IMR-90 (cell line): ENCODE measurements around the gene SARDH. TPM values are rescaled to one million over a fixed set of nuclear protein-coding genes. Genes with fewer than 3 reads are reported as not detected.

ENCODE experiments used
- ATAC-seq: fragments of 200-7000 bp; cut with Tn5 transposase; 2 replicates; pipeline ENCODE4 v1.9.1; 2020; ENCODE audit warnings: low read depth, mild to moderate bottlenecking, moderate library complexity
- BruUV-seq: library from RNA; stranded (reverse); fragments of 400-500 nt; replicated peaks from 2 replicates; lab custom pipeline; 2021; lab: Mats Ljungman, UMichigan
- CTCF ChIA-PET: fragments of 300-600 bp; formaldehyde crosslinking; extraction: SDS; loops from one replicate; lab custom pipeline; 2021; ENCODE audit warnings: antibody characterized with exemption; lab: Yijun Ruan, JAX
- POLR2A ChIA-PET: fragments of 300-600 bp; sonication (Branson Sonifier 250); formaldehyde crosslinking; loops from one replicate; lab custom pipeline; 2022; ENCODE audit warnings: antibody characterized with exemption; ENCODE audit not compliant: unreplicated experiment; lab: Charles Lee
- DNase-seq: peaks from one replicate; pipeline ENCODE4 v3.0.0; 2013
- H2AFZ ChIP-seq: replicated peaks from 2 replicates; pipeline ENCODE3; 2013; ENCODE audit warnings: low read length, mild to moderate bottlenecking; ENCODE audit not compliant: poor library complexity
- H2AK5ac ChIP-seq: 2 replicates; pipeline ENCODE4 v1.6.1; 2013; ENCODE audit warnings: low read depth, low read length, inconsistent platforms
- H2AK9ac ChIP-seq: replicated peaks from 2 replicates; pipeline ENCODE3; 2013; ENCODE audit warnings: mild to moderate bottlenecking, low read depth, low read length, moderate library complexity; ENCODE audit not compliant: poor library complexity
- H2BK120ac ChIP-seq: 2 replicates; pipeline ENCODE4 v1.6.1; 2013; ENCODE audit warnings: low read depth, low read length, inconsistent platforms
- H2BK15ac ChIP-seq: 3 replicates; pipeline ENCODE4 v1.6.1; 2013; ENCODE audit warnings: low read depth, low read length, inconsistent platforms
- H2BK20ac ChIP-seq: 2 replicates; pipeline ENCODE4 v1.6.1; 2013; ENCODE audit warnings: low read depth, mild to moderate bottlenecking, inconsistent platforms, low read length, moderate library complexity
- H2BK5ac ChIP-seq: 2 replicates; pipeline ENCODE4 v1.6.1; 2013; ENCODE audit warnings: mild to moderate bottlenecking, low read depth, low read length, inconsistent platforms; ENCODE audit not compliant: poor library complexity, severe bottlenecking
- H3K14ac ChIP-seq: replicated peaks from 2 replicates; pipeline ENCODE4 v1.6.1; 2013; ENCODE audit warnings: low read depth, low read length, inconsistent platforms
- H3K18ac ChIP-seq: 2 replicates; pipeline ENCODE4 v1.6.1; 2013; ENCODE audit warnings: low read depth, low read length, control low read depth
- H3K23ac ChIP-seq: 2 replicates; pipeline ENCODE4 v1.6.1; 2013; ENCODE audit warnings: low read depth, low read length, inconsistent platforms
- H3K27ac ChIP-seq: 2 replicates; pipeline ENCODE4 v1.5.1; 2013; ENCODE audit warnings: mild to moderate bottlenecking, control low read depth, low read length; ENCODE audit not compliant: insufficient read depth
- H3K27me3 ChIP-seq: 2 replicates; pipeline ENCODE4 v1.6.1; 2013; ENCODE audit warnings: low read length; ENCODE audit not compliant: control insufficient read depth, insufficient read depth
- H3K36me3 ChIP-seq: 2 replicates; pipeline ENCODE4 v1.6.1; 2013; ENCODE audit warnings: low read length, mixed read lengths; ENCODE audit not compliant: control insufficient read depth, insufficient read depth
- H3K4ac ChIP-seq: 2 replicates; pipeline ENCODE4 v1.6.1; 2013; ENCODE audit warnings: low read depth, low read length, inconsistent platforms
- H3K4me1 ChIP-seq: 2 replicates; pipeline ENCODE4 v1.6.1; 2013; ENCODE audit warnings: low read length, mixed read lengths; ENCODE audit not compliant: control insufficient read depth, insufficient read depth
- H3K4me2 ChIP-seq: 2 replicates; pipeline ENCODE4 v1.6.1; 2013; ENCODE audit warnings: low read depth, mild to moderate bottlenecking, control low read depth, low read length, moderate library complexity
- H3K4me3 ChIP-seq: 2 replicates; pipeline ENCODE4 v1.5.1; 2013; ENCODE audit warnings: low read depth, mild to moderate bottlenecking, control low read depth, low read length, moderate library complexity; ENCODE audit not compliant: insufficient read depth
- H3K56ac ChIP-seq: 2 replicates; pipeline ENCODE4 v1.6.1; 2013; ENCODE audit warnings: low read length, inconsistent platforms; ENCODE audit not compliant: insufficient read depth; ENCODE audit errors: extremely low read depth
- H3K79me1 ChIP-seq, 2 experiments: 2 replicates each; pipeline ENCODE4 v1.6.1; 2013; ENCODE audit warnings: low read length in 2 of 2, inconsistent platforms in 1 of 2, low read depth in 1 of 2
- H3K9ac ChIP-seq: 2 replicates; pipeline ENCODE4 v1.6.1; 2013; ENCODE audit warnings: low read depth, low read length, control low read depth
- H3K9me1 ChIP-seq: 2 replicates; pipeline ENCODE4 v1.6.1; 2013; ENCODE audit warnings: low read length, inconsistent platforms; ENCODE audit not compliant: insufficient read depth
- H3K9me3 ChIP-seq: 2 replicates; pipeline ENCODE4 v1.6.1; 2013; ENCODE audit warnings: low read length; ENCODE audit not compliant: control insufficient read depth, insufficient read depth
- H4K20me1 ChIP-seq: 2 replicates; pipeline ENCODE4 v1.6.1; 2013; ENCODE audit warnings: low read length, inconsistent platforms; ENCODE audit not compliant: insufficient read depth
- H4K5ac ChIP-seq: 2 replicates; pipeline ENCODE4 v1.6.1; 2013; ENCODE audit warnings: mild to moderate bottlenecking, low read depth, low read length, control low read depth
- H4K8ac ChIP-seq, 2 experiments: 2 replicates each; pipeline ENCODE4 v1.6.1; 2013; ENCODE audit warnings: low read depth in 2 of 2, low read length in 2 of 2, control low read depth in 1 of 2, inconsistent platforms in 1 of 2
- H4K91ac ChIP-seq: 2 replicates; pipeline ENCODE4 v1.6.1; 2013; ENCODE audit warnings: low read depth, low read length, inconsistent platforms; ENCODE audit not compliant: insufficient read depth
- BHLHE40 ChIP-seq: fragments of 150-350 bp; IDR thresholded peaks from 2 replicates; pipeline ENCODE4 v1.6.1; 2016; ENCODE audit warnings: mild to moderate bottlenecking, low read depth, low read length
- CEBPB ChIP-seq: IDR thresholded peaks from 2 replicates; pipeline ENCODE4 v1.6.1; 2012; ENCODE audit warnings: low read depth, low read length, improper control_type of control experiment
- FOS ChIP-seq: fragments of 150-350 bp; IDR thresholded peaks from 2 replicates; pipeline ENCODE4 v1.6.1; 2016; ENCODE audit warnings: low read depth, low read length
- MAFK ChIP-seq: IDR thresholded peaks from 2 replicates; pipeline ENCODE4 v1.6.1; 2012; ENCODE audit warnings: low read depth, low read length, improper control_type of control experiment
- MAZ ChIP-seq: IDR thresholded peaks from 2 replicates; pipeline ENCODE4 v1.6.1; 2012; ENCODE audit warnings: low read depth, mild to moderate bottlenecking, low read length, improper control_type of control experiment, moderate library complexity, borderline replicate concordance
- MXI1 ChIP-seq: IDR thresholded peaks from 2 replicates; pipeline ENCODE4 v1.6.1; 2012; ENCODE audit warnings: low read depth, mild to moderate bottlenecking, low read length, moderate library complexity, borderline replicate concordance
- POLR2A ChIP-seq: IDR thresholded peaks from 2 replicates; pipeline ENCODE4 v1.6.1; 2012; ENCODE audit warnings: mild to moderate bottlenecking, low read depth, low read length
- RAD21 ChIP-seq: IDR thresholded peaks from 2 replicates; pipeline ENCODE4 v1.6.1; 2012; ENCODE audit warnings: low read length, improper control_type of control experiment
- RCOR1 ChIP-seq: IDR thresholded peaks from 2 replicates; pipeline ENCODE4 v1.6.1; 2012; ENCODE audit warnings: mild to moderate bottlenecking, low read length, improper control_type of control experiment; ENCODE audit not compliant: insufficient replicate concordance
- WGBS, 2 experiments: methylation state at CpG; one replicate each; pipeline versions ENCODE4 v1.1.5 to v1.1.7; 2013; ENCODE audit warnings: missing lambda C conversion rate in 2 of 2; ENCODE audit not compliant: insufficient read length in 1 of 2; ENCODE audit errors: extremely low coverage in 2 of 2; 5-methylcytosine and 5-hydroxymethylcytosine counted together
- dilution Hi-C: fragments of 300-500 bp; cut with HindIII; formaldehyde crosslinking; loops from one replicate; pipeline ENCODE4 v1.14.3; 2018; ENCODE audit warnings: low sequenced_read_pairs; ENCODE audit not compliant: unreplicated experiment
- in situ Hi-C: fragments of 300-500 bp; cut with MboI; formaldehyde crosslinking; loops from 3 replicates; pipeline ENCODE4 v1.14.3; 2019; ENCODE audit warnings: low sequenced_read_pairs, inconsistent platforms, mixed read lengths
- intact Hi-C: fragments of 100-400 bp; cut with micrococcal nuclease; formaldehyde crosslinking; loops from 2 replicates; pipeline ENCODE4 v1.10.0; 2022
- polyA plus RNA-seq, 3 experiments: library from polyadenylated mRNA; depleted of rRNA; stranded (reverse); fragments of >200 nt; gene quantifications; 2 replicates each; pipeline ENCODE4 v1.2.3, GENCODE V29; 2012; ENCODE audit warnings: low replicate concordance in 1 of 3
- total RNA-seq: library from RNA; depleted of rRNA; stranded (reverse); fragments of >200 nt; gene quantifications from 2 replicates; pipeline ENCODE4 v1.2.3, GENCODE V29; 2012
- TF ChIP-seq, protein P1 (sequence below): fragments of 150-350 bp; IDR thresholded peaks from 2 replicates; pipeline ENCODE4 v1.6.1; 2017; ENCODE audit warnings: mild to moderate bottlenecking, antibody characterized with exemption, low read length, low read depth

Gene SARDH
- total and polyA plus RNA-seq, 2 of the 4 experiments (the other 2 are of a cell fraction): 5.0 to 7.5 TPM

DNA sequence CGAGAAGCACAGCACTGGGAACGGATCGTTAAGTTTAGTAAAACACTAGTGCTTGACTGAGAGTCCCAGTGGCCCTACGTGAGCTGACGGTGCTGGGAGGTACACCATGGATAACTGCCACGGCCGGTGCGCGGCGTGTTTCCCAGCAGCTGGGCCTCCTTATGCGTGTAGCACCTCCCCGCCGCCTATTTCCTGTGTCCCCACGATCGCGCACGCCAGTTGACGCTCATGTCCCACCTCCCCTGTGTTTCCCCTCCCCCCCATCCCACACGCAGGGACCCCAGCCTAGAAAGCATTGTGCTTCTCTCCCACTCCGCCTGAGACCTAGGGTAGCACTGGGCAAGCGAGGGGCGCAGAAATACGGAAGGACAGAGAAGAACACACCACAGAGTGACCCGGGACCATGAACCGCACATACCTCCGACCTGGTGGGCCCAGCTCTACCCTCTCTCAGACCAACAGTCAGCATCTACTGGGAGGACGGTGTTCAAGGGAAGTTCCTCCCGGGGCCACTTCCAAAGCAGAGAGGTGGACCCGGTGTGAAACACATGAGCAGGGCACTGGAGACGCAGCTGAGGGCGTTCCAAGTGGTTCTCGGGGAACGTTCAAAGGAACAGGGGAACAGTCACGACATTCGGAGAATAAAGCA, 56.4 kb downstream of the SARDH start (continued):
- no peak for TF ChIP-seq MXI1
- TF ChIP-seq, protein P1, sequence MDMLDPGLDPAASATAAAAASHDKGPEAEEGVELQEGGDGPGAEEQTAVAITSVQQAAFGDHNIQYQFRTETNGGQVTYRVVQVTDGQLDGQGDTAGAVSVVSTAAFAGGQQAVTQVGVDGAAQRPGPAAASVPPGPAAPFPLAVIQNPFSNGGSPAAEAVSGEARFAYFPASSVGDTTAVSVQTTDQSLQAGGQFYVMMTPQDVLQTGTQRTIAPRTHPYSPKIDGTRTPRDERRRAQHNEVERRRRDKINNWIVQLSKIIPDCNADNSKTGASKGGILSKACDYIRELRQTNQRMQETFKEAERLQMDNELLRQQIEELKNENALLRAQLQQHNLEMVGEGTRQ: no peak
- TF ChIP-seq POLR2A: no peak

- Histone ChIP-seq H2AFZ (no peak overlapping the region), H2BK120ac (no peak overlapping the region), H2BK20ac (no peak overlapping the region), H3K9me1 (no peaks in the 10 kb centered on the region), H3K79me1 (no peaks in the 10 kb centered on the region), H3K9ac (no peak overlapping the region), H4K20me1 (no peaks in the 10 kb centered on the region), H3K4me1 (no peaks in the 10 kb centered on the region), H4K8ac (no peak overlapping the region), H3K9me3 (no peaks in the 10 kb centered on the region), H2AK9ac (no peak overlapping the region), H3K4me3 (no peak overlapping the region), H2BK5ac (no peak overlapping the region), H3K4ac (no peak overlapping the region), H2AK5ac (no peak overlapping the region), H4K5ac (no peak overlapping the region), H3K27me3 (no peaks in the 10 kb centered on the region; the same call in 1 of the 2 replicates), H2BK15ac (no peak overlapping the region), H3K27ac (no peak overlapping the region), H3K23ac (no peak overlapping the region), H3K18ac (no peak overlapping the region), H4K91ac (no peak overlapping the region), H3K4me2 (no peak overlapping the region), H3K56ac (no peak overlapping the region), H3K14ac (no peak overlapping the region), H3K36me3 (no peaks in the 10 kb centered on the region)
- ATAC-seq (no peak), DNase-seq (no peak)
- in situ Hi-C loops: no loop called here
- no TSS peak for BruUV-seq
- CTCF ChIA-PET: no interaction called here
- TF ChIP-seq BHLHE40 (no peak), MAZ (no peak), FOS (no peak), RCOR1 (no peak), POLR2A (no peak), RAD21 (no peak), MAFK (no peak), CEBPB (no peak)
- POLR2A ChIA-PET: no interaction called here
- WGBS, 2 experiments: 82% methylated on average over 11 of the region's 20 CpGs; no CpG with 5 or more reads in 1 of the 2 experiments
- intact Hi-C loops: no loop called here
- dilution Hi-C loops: no loop called here
Measured at GRCh38 chr9:133680976-133681657, 57.0 kb downstream of the SARDH start.
